GM23338 (cell line): ENCODE data around the gene SLC51B. TPM values are rescaled to one million over a fixed set of nuclear protein-coding genes. Genes with fewer than 3 reads are reported as not detected.
"Not testable (repeated sequence)": the region's sequence is repeated elsewhere in the genome, so short reads cannot be mapped to it uniquely, and the experiment has no call there.

Experiments
- ATAC-seq: fragments of 200-7000 bp; cut with Tn5 transposase; 3 replicates; pipeline ENCODE4 v1.9.1; 2020
- DNase-seq: peaks from one replicate; pipeline ENCODE4 v3.0.0-alpha.2; 2015; ENCODE audit warnings: low spot score
- H2AFZ ChIP-seq: fragments of 200-600 bp; sonication (generic); 2 replicates; pipeline ENCODE4 v1.8.0; 2016; ENCODE audit warnings: antibody characterized with exemption, mild to moderate bottlenecking, moderate library complexity
- H3F3A ChIP-seq: fragments of 200-600 bp; sonication (generic); replicated peaks from 2 replicates; pipeline ENCODE4 v1.8.0; 2017; ENCODE audit warnings: antibody characterized with exemption, mixed run types, low read depth
- H3K27ac ChIP-seq: fragments of 200-600 bp; sonication (generic); 2 replicates; pipeline ENCODE4 v1.6.1; 2016; ENCODE audit warnings: low read depth
- H3K27me3 ChIP-seq: fragments of 200-600 bp; sonication (generic); 2 replicates; pipeline ENCODE4 v1.8.0; 2016; ENCODE audit warnings: mild to moderate bottlenecking, mixed run types, moderate library complexity; ENCODE audit not compliant: insufficient read depth
- H3K36me3 ChIP-seq: fragments of 200-600 bp; sonication (generic); 2 replicates; pipeline ENCODE4 v1.8.0; 2016; ENCODE audit warnings: mild to moderate bottlenecking; ENCODE audit not compliant: insufficient read depth
- H3K4me1 ChIP-seq: fragments of 200-600 bp; sonication (generic); 2 replicates; pipeline ENCODE4 v1.8.0; 2016; ENCODE audit warnings: mild to moderate bottlenecking, moderate library complexity; ENCODE audit not compliant: insufficient read depth
- H3K4me2 ChIP-seq: fragments of 200-600 bp; sonication (generic); 2 replicates; pipeline ENCODE4 v1.7.1; 2017; ENCODE audit warnings: mixed run types
- H3K4me3 ChIP-seq: fragments of 200-600 bp; sonication (generic); 2 replicates; pipeline ENCODE4 v1.6.1; 2016; ENCODE audit warnings: mixed run types
- H3K79me2 ChIP-seq: fragments of 200-600 bp; sonication (generic); replicated peaks from 2 replicates; pipeline ENCODE4 v1.8.0; 2017; ENCODE audit warnings: mild to moderate bottlenecking; ENCODE audit not compliant: insufficient read depth
- H3K9me2 ChIP-seq: fragments of 200-600 bp; sonication (generic); 2 replicates; pipeline ENCODE4 v1.8.0; 2017; ENCODE audit not compliant: insufficient read depth
- H4K20me1 ChIP-seq: fragments of 200-600 bp; sonication (generic); replicated peaks from 2 replicates; pipeline ENCODE4 v1.8.0; 2017; ENCODE audit warnings: mild to moderate bottlenecking; ENCODE audit not compliant: insufficient read depth
- H3K27ac Mint-ChIP-seq: 2 replicates; pipeline ENCODE4 v1.8.0; 2020; ENCODE audit warnings: inconsistent platforms, mild to moderate bottlenecking, moderate library complexity, mixed read lengths
- H3K27me3 Mint-ChIP-seq: 3 replicates; pipeline ENCODE4 v1.8.0; 2022; ENCODE audit warnings: low read depth, mild to moderate bottlenecking, moderate library complexity, mixed read lengths, inconsistent platforms; ENCODE audit not compliant: insufficient read depth, poor library complexity
- H3K36me3 Mint-ChIP-seq: 3 replicates; pipeline ENCODE4 v1.8.0; 2021; ENCODE audit warnings: low read depth, mild to moderate bottlenecking, inconsistent platforms, moderate library complexity, mixed read lengths
- H3K4me1 Mint-ChIP-seq: 3 replicates; pipeline ENCODE4 v1.8.0; 2020; ENCODE audit warnings: mild to moderate bottlenecking, inconsistent platforms, mixed read lengths
- H3K4me3 Mint-ChIP-seq: 3 replicates; pipeline ENCODE4 v1.8.0; 2021; ENCODE audit warnings: moderate library complexity, mild to moderate bottlenecking, inconsistent platforms, mixed read lengths
- H3K9me3 Mint-ChIP-seq: 3 replicates; pipeline ENCODE4 v1.8.0; 2020; ENCODE audit warnings: moderate library complexity, mild to moderate bottlenecking, inconsistent platforms, mixed read lengths
- CREB1 ChIP-seq: fragments of 250-450 bp; sonication (Bioruptor Pico); IDR thresholded peaks from 2 replicates; pipeline ENCODE4 v1.5.0; 2020; ENCODE audit warnings: low read depth, mild to moderate bottlenecking, moderate library complexity
- CTCF ChIP-seq, 2 experiments: fragments of 200-600 bp in 1 of 2; sonication (generic) in 1 of 2; conservative IDR thresholded peaks; 2 replicates each; pipeline versions ENCODE4 v1.5.1 to v1.6.1; 2016 to 2017; ENCODE audit warnings: antibody characterized with exemption in 2 of 2, low read depth in 2 of 2, mild to moderate bottlenecking in 2 of 2, moderate library complexity in 1 of 2
- ETS1 ChIP-seq: IDR thresholded peaks from 2 replicates; pipeline ENCODE4 v1.6.1; 2016; ENCODE audit warnings: antibody characterized with exemption
- EZH2 ChIP-seq: fragments of 200-600 bp; sonication (generic); IDR thresholded peaks from one replicate; pipeline ENCODE4 v1.8.0; 2017; ENCODE audit warnings: antibody characterized with exemption, mild to moderate bottlenecking, low read depth; ENCODE audit not compliant: unreplicated experiment
- EZH2phosphoT487 ChIP-seq: fragments of 200-600 bp; sonication (generic); IDR thresholded peaks from one replicate; pipeline ENCODE4 v1.8.1; 2018; ENCODE audit warnings: antibody characterized with exemption; ENCODE audit not compliant: unreplicated experiment
- JUNB ChIP-seq: IDR thresholded peaks from one replicate; pipeline ENCODE4 v1.6.1; 2016; ENCODE audit warnings: antibody characterized with exemption; ENCODE audit not compliant: unreplicated experiment
- NANOG ChIP-seq: IDR thresholded peaks from 2 replicates; pipeline ENCODE4 v1.6.1; 2016; ENCODE audit warnings: antibody characterized with exemption, borderline replicate concordance
- POLR2AphosphoS5 ChIP-seq: IDR thresholded peaks from 2 replicates; pipeline ENCODE4 v1.6.1; 2016; ENCODE audit warnings: antibody characterized with exemption, low read depth
- REST ChIP-seq: IDR thresholded peaks from one replicate; pipeline ENCODE4 v1.6.1; 2018; ENCODE audit warnings: antibody characterized with exemption; ENCODE audit not compliant: unreplicated experiment
- STAT1 ChIP-seq: IDR thresholded peaks from one replicate; pipeline ENCODE4 v1.6.1; 2016; ENCODE audit warnings: antibody characterized with exemption; ENCODE audit not compliant: unreplicated experiment
- ZNF114 ChIP-seq: fragments of 250-450 bp; sonication (Bioruptor Pico); IDR thresholded peaks from 2 replicates; pipeline ENCODE4 v1.5.0; 2020; ENCODE audit warnings: mild to moderate bottlenecking, moderate library complexity
- ZNF331 ChIP-seq: fragments of 250-450 bp; sonication (Bioruptor Pico); IDR thresholded peaks from 2 replicates; pipeline ENCODE4 v1.5.0; 2020; ENCODE audit warnings: low read depth, mild to moderate bottlenecking, moderate library complexity
- polyA plus RNA-seq: library from polyadenylated mRNA; unstranded; fragments of >200 nt; fragmentation: Nextera tagmentation; extraction: Ambion mirVana; gene quantifications from 2 replicates; pipeline ENCODE4 v1.2.1, GENCODE V29; 2016
- total RNA-seq: library from RNA; depleted of rRNA; stranded (reverse); fragments of >200 nt; shearing (Covaris generic); gene quantifications from 2 replicates; pipeline ENCODE4 v1.2.3, GENCODE V29; 2014

SLC51B gene
- total and polyA plus RNA-seq, 2 experiments from 2014 or later = not detected

GRCh38 chr15:65099801-65100200 lies 54.6 kb downstream of the SLC51B start:
- not testable (repeated sequence) for H3K36me3 ChIP-seq, H3K4me3 Mint-ChIP-seq, H3K79me2 ChIP-seq, ATAC-seq, H3K9me3 Mint-ChIP-seq, H3K9me2 ChIP-seq, H3K4me1 Mint-ChIP-seq, H3K27ac Mint-ChIP-seq, H3F3A ChIP-seq, H3K4me1 ChIP-seq, H3K4me2 ChIP-seq, H3K4me3 ChIP-seq, H3K27ac ChIP-seq, H4K20me1 ChIP-seq, H2AFZ ChIP-seq, H3K36me3 Mint-ChIP-seq, DNase-seq
- peaks cover 16% of the 10 kb centered on the region for H3K27me3 Mint-ChIP-seq
- peaks cover 13% of the 10 kb centered on the region for H3K27me3 ChIP-seq

- Mint-ChIP-seq H3K4me1 (peaks cover 4% of the 10 kb centered on the region; the same call in 1 of the 3 replicates), H3K27ac (no peak overlapping the region), H3K27me3 (peaks cover 17% of the 10 kb centered on the region), H3K4me3 (no peak overlapping the region), H3K9me3 (no peaks in the 10 kb centered on the region), H3K36me3 (no peaks in the 10 kb centered on the region)
- no peak overlapping the region for H3K4me2 ChIP-seq
- peaks cover 13% of the 10 kb centered on the region for H3K27me3 ChIP-seq
- H2AFZ ChIP-seq = no peak overlapping the region
- H3K9me2 ChIP-seq = no peaks in the 10 kb centered on the region
- DNase-seq (no peak), ATAC-seq (no peak)
- H3K27ac ChIP-seq = no peak overlapping the region
- H3K36me3 ChIP-seq = no peaks in the 10 kb centered on the region
- H3K79me2 ChIP-seq = no peaks in the 10 kb centered on the region
- H3F3A ChIP-seq = no peaks in the 10 kb centered on the region
- H3K4me3 ChIP-seq = no peak overlapping the region
- H3K4me1 ChIP-seq = peaks cover 5% of the 10 kb centered on the region; the same call in 1 of the 2 replicates
- no peaks in the 10 kb centered on the region; the same call in 1 of the 2 replicates for H4K20me1 ChIP-seq
- TF ChIP-seq POLR2AphosphoS5 (no peak), NANOG (no peak), ZNF114 (CRISPR knock-in tag) (no peak), EZH2 (no peak), REST (no peak), ETS1 (no peak), ZNF331 (CRISPR knock-in tag) (no peak), CREB1 (CRISPR knock-in tag) (no peak), JUNB (no peak), STAT1 (no peak), EZH2phosphoT487 (no peak), CTCF (conservative IDR thresholded peaks at IDR 0.05; ENCODE audit: low read depth in 2 of 2) (no peak)
Measured at GRCh38 chr15:65100442-65100841, 55.3 kb downstream of the SLC51B start.
